GM12873 (cell line): ENCODE measurements around the gene ARHGAP42.

Source experiments
- CTCF ChIP-seq: IDR thresholded peaks from 2 replicates; pipeline ENCODE4 v1.5.1; 2012; ENCODE audit warnings: low read depth, mild to moderate bottlenecking, moderate library complexity, low read length, control low read depth; ENCODE audit not compliant: insufficient read depth; ENCODE audit errors: missing control alignments

Gene ARHGAP42

GRCh38 chr11:100791860-100792259, 104.8 kb downstream of the ARHGAP42 start:
- no peak for TF ChIP-seq CTCF

GRCh38 chr11:100793525-100793924, 106.4 kb downstream of the ARHGAP42 start:
- no peak for TF ChIP-seq CTCF

- TF ChIP-seq CTCF, result no peak
Measured at GRCh38 chr11:100794446-100794845, 107.4 kb downstream of the ARHGAP42 start.

GRCh38 chr11:100799445-100799844, 112.4 kb downstream of the ARHGAP42 start:
- TF ChIP-seq CTCF, result no peak

GRCh38 chr11:100800202-100800601, 113.1 kb downstream of the ARHGAP42 start:
- no peak for TF ChIP-seq CTCF

- TF ChIP-seq CTCF, result no peak
Measured at GRCh38 chr11:100801225-100801999, 114.3 kb downstream of the ARHGAP42 start.

- no peak for TF ChIP-seq CTCF
Measured at GRCh38 chr11:100805506-100806199, 118.6 kb downstream of the ARHGAP42 start.
